ENCODE results near the gene CDH4.

CDH4 gene

GRCh38 chr20:61765081-61765870 lies 513.2 kb downstream of the CDH4 start:
- POLR2A ChIA-PET: no interaction called here

GRCh38 chr20:61765871-61766654 lies 514.0 kb downstream of the CDH4 start:
- TF ChIP-seq CTCF (IDR thresholded peaks at IDR 0.05; ENCODE audit: insufficient read depth, low read length, missing control alignments): no peak
- DNase-seq (ENCODE audit: low read depth, low spot score): no peak
- ChIA-PET POLR2A (no interaction called here), CTCF (no interaction called here)
- no peak overlapping the region for H3K4me3 ChIP-seq (ENCODE audit: low read depth, low read length)

More at GRCh38 chr20:61765081-61765870, 513.2 kb downstream of the CDH4 start:
- no peak for DNase-seq (ENCODE audit: low read depth, low spot score)
- CTCF ChIA-PET: no interaction called here
- no peak overlapping the region for H3K4me3 ChIP-seq (ENCODE audit: low read depth, low read length)
- TF ChIP-seq CTCF (IDR thresholded peaks at IDR 0.05; ENCODE audit: insufficient read depth, low read length, missing control alignments): no peak

- no peak for TF ChIP-seq CTCF (IDR thresholded peaks at IDR 0.05; ENCODE audit: insufficient read depth, low read length, missing control alignments)
- ChIA-PET CTCF (no interaction called here), POLR2A (no interaction called here)
- H3K4me3 ChIP-seq (ENCODE audit: low read depth, low read length): no peak overlapping the region
- DNase-seq (ENCODE audit: low read depth, low spot score): no peak
Observed at GRCh38 chr20:61766921-61767610, 515.0 kb downstream of the CDH4 start.

GRCh38 chr20:61767761-61768494 lies 515.9 kb downstream of the CDH4 start:
- POLR2A ChIA-PET: interaction anchor here (0.7 kb wide), 1 partner anchor 15 kb away, joined by 3 read pairs; no protein-coding TSS in a partner anchor
- CTCF ChIA-PET: no interaction called here
- DNase-seq (ENCODE audit: low read depth, low spot score): no peak
- no peak overlapping the region for H3K4me3 ChIP-seq (ENCODE audit: low read depth, low read length)
- no peak for TF ChIP-seq CTCF (IDR thresholded peaks at IDR 0.05; ENCODE audit: insufficient read depth, low read length, missing control alignments)

- no peak for TF ChIP-seq CTCF (IDR thresholded peaks at IDR 0.05; ENCODE audit: insufficient read depth, low read length, missing control alignments)
- H3K4me3 ChIP-seq (ENCODE audit: low read depth, low read length): no peak overlapping the region
- ChIA-PET POLR2A (interaction anchor here (0.7 kb wide), 1 partner anchor 15 kb away, joined by 3 read pairs; no protein-coding TSS in a partner anchor), CTCF (no interaction called here)
- no peak for DNase-seq (ENCODE audit: low read depth, low spot score)
Observed at GRCh38 chr20:61768571-61769285, 516.7 kb downstream of the CDH4 start.

All from AG04449 (cell line).